GM23338 (cell line): Measurements from ENCODE around the gene WSCD2.

ENCODE experiments used
- CREB1 ChIP-seq: fragments of 250-450 bp; sonication (Bioruptor Pico); IDR thresholded peaks from 2 replicates; pipeline ENCODE4 v1.5.0; 2020; ENCODE audit warnings: low read depth, mild to moderate bottlenecking, moderate library complexity
- EZH2 ChIP-seq: fragments of 200-600 bp; sonication (generic); IDR thresholded peaks from one replicate; pipeline ENCODE4 v1.8.0; 2017; ENCODE audit warnings: antibody characterized with exemption, mild to moderate bottlenecking, low read depth; ENCODE audit not compliant: unreplicated experiment
- EZH2phosphoT487 ChIP-seq: fragments of 200-600 bp; sonication (generic); IDR thresholded peaks from one replicate; pipeline ENCODE4 v1.8.1; 2018; ENCODE audit warnings: antibody characterized with exemption; ENCODE audit not compliant: unreplicated experiment
- JUNB ChIP-seq: IDR thresholded peaks from one replicate; pipeline ENCODE4 v1.6.1; 2016; ENCODE audit warnings: antibody characterized with exemption; ENCODE audit not compliant: unreplicated experiment
- POLR2AphosphoS5 ChIP-seq: IDR thresholded peaks from 2 replicates; pipeline ENCODE4 v1.6.1; 2016; ENCODE audit warnings: antibody characterized with exemption, low read depth
- STAT1 ChIP-seq: IDR thresholded peaks from one replicate; pipeline ENCODE4 v1.6.1; 2016; ENCODE audit warnings: antibody characterized with exemption; ENCODE audit not compliant: unreplicated experiment
- TF ChIP-seq, protein P1 (sequence below), 2 experiments: fragments of 200-600 bp in 1 of 2; sonication (generic) in 1 of 2; conservative IDR thresholded peaks; 2 replicates each; pipeline versions ENCODE4 v1.5.1 to v1.6.1; 2016 to 2017; ENCODE audit warnings: antibody characterized with exemption in 2 of 2, low read depth in 2 of 2, mild to moderate bottlenecking in 2 of 2, moderate library complexity in 1 of 2
- TF ChIP-seq, protein P2 (sequence below): IDR thresholded peaks from one replicate; pipeline ENCODE4 v1.6.1; 2018; ENCODE audit warnings: antibody characterized with exemption; ENCODE audit not compliant: unreplicated experiment
- TF ChIP-seq, protein P3 (sequence below): IDR thresholded peaks from 2 replicates; pipeline ENCODE4 v1.6.1; 2016; ENCODE audit warnings: antibody characterized with exemption

DNA sequence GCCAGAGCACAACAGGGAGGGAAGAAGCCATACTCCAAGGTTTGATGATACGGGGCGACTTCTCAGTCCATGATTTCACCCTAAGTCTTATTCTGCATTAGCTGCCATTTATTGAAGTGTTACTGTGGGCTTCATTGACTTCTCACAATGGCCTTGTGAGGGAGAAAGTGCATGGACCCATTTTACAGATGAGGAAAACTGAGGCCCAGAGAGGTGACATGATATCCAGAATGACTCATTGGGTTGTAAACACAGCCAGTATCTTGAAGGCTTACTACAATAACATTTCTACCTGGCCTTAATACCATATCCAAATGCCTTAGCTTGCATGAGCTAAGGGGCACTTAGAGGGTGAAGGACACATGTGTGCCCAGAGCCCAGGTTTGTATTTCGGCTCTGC is 109.4 kb downstream of the WSCD2 start:
- TF ChIP-seq EZH2phosphoT487, result no peak
- TF ChIP-seq, protein P1, sequence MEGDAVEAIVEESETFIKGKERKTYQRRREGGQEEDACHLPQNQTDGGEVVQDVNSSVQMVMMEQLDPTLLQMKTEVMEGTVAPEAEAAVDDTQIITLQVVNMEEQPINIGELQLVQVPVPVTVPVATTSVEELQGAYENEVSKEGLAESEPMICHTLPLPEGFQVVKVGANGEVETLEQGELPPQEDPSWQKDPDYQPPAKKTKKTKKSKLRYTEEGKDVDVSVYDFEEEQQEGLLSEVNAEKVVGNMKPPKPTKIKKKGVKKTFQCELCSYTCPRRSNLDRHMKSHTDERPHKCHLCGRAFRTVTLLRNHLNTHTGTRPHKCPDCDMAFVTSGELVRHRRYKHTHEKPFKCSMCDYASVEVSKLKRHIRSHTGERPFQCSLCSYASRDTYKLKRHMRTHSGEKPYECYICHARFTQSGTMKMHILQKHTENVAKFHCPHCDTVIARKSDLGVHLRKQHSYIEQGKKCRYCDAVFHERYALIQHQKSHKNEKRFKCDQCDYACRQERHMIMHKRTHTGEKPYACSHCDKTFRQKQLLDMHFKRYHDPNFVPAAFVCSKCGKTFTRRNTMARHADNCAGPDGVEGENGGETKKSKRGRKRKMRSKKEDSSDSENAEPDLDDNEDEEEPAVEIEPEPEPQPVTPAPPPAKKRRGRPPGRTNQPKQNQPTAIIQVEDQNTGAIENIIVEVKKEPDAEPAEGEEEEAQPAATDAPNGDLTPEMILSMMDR (conservative IDR thresholded peaks at IDR 0.05; ENCODE audit: low read depth in 2 of 2), result no peak
- TF ChIP-seq POLR2AphosphoS5, result no peak
- TF ChIP-seq CREB1 (CRISPR knock-in tag), result no peak
- TF ChIP-seq EZH2, result no peak
- TF ChIP-seq, protein P2, sequence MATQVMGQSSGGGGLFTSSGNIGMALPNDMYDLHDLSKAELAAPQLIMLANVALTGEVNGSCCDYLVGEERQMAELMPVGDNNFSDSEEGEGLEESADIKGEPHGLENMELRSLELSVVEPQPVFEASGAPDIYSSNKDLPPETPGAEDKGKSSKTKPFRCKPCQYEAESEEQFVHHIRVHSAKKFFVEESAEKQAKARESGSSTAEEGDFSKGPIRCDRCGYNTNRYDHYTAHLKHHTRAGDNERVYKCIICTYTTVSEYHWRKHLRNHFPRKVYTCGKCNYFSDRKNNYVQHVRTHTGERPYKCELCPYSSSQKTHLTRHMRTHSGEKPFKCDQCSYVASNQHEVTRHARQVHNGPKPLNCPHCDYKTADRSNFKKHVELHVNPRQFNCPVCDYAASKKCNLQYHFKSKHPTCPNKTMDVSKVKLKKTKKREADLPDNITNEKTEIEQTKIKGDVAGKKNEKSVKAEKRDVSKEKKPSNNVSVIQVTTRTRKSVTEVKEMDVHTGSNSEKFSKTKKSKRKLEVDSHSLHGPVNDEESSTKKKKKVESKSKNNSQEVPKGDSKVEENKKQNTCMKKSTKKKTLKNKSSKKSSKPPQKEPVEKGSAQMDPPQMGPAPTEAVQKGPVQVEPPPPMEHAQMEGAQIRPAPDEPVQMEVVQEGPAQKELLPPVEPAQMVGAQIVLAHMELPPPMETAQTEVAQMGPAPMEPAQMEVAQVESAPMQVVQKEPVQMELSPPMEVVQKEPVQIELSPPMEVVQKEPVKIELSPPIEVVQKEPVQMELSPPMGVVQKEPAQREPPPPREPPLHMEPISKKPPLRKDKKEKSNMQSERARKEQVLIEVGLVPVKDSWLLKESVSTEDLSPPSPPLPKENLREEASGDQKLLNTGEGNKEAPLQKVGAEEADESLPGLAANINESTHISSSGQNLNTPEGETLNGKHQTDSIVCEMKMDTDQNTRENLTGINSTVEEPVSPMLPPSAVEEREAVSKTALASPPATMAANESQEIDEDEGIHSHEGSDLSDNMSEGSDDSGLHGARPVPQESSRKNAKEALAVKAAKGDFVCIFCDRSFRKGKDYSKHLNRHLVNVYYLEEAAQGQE, result no peak
- TF ChIP-seq, protein P3, sequence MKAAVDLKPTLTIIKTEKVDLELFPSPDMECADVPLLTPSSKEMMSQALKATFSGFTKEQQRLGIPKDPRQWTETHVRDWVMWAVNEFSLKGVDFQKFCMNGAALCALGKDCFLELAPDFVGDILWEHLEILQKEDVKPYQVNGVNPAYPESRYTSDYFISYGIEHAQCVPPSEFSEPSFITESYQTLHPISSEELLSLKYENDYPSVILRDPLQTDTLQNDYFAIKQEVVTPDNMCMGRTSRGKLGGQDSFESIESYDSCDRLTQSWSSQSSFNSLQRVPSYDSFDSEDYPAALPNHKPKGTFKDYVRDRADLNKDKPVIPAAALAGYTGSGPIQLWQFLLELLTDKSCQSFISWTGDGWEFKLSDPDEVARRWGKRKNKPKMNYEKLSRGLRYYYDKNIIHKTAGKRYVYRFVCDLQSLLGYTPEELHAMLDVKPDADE, result no peak
- no peak for TF ChIP-seq JUNB
- TF ChIP-seq STAT1, result no peak
